ENCODE results near the gene CASTOR1. TPM values are rescaled to one million over a fixed set of nuclear protein-coding genes. Genes with fewer than 3 reads are reported as not detected.

Gene CASTOR1
- total and polyA plus RNA-seq, 11 donors: 3.8 to 16.6 (median 7.1) TPM

DNA sequence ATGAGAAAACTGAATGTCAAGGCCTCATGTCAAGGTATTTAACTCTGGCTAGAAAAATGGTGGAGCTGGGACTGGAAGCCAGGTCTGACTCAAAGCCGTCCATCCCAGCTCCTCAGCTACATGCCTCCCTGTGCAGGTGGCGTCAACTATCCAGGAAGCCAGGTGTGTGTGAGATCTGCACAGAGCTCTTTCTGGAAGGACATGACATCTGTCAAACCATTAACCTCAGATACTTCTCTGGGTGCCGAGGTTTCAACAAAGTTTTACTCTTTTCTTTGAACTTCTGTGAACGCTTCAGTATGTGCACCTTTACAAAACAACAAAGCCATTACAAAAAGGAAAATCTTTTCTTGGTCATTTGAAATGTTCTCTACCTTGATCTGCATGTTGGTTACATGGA, 7.0 kb upstream of the CASTOR1 start:
- Histone ChIP-seq H3K27me3 (no peaks in the 10 kb centered on the region), H3K9me3 (no peaks in the 10 kb centered on the region), H3K4me3 (no peak overlapping the region), H3K36me3 (peaks cover 0 to 100% (median 70%) of the 10 kb centered on the region in 9 donors), H3K27ac (no peak overlapping the region), H3K4me1 (peaks cover 8 to 47% (median 25%) of the 10 kb centered on the region in 12 donors)
- DNase-seq: no peak
- intact Hi-C loops (cut with DNase I): no loop called here
- WGBS, 4 donors: 91 to 98% (median 95%) methylated on average over 4 of the region's 4 CpGs
- no peak for ATAC-seq
- TF ChIP-seq POLR2A (IDR thresholded peaks at IDR 0.05): no peak
- TF ChIP-seq, protein P1, sequence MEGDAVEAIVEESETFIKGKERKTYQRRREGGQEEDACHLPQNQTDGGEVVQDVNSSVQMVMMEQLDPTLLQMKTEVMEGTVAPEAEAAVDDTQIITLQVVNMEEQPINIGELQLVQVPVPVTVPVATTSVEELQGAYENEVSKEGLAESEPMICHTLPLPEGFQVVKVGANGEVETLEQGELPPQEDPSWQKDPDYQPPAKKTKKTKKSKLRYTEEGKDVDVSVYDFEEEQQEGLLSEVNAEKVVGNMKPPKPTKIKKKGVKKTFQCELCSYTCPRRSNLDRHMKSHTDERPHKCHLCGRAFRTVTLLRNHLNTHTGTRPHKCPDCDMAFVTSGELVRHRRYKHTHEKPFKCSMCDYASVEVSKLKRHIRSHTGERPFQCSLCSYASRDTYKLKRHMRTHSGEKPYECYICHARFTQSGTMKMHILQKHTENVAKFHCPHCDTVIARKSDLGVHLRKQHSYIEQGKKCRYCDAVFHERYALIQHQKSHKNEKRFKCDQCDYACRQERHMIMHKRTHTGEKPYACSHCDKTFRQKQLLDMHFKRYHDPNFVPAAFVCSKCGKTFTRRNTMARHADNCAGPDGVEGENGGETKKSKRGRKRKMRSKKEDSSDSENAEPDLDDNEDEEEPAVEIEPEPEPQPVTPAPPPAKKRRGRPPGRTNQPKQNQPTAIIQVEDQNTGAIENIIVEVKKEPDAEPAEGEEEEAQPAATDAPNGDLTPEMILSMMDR (IDR thresholded peaks at IDR 0.05): no peak

DNA sequence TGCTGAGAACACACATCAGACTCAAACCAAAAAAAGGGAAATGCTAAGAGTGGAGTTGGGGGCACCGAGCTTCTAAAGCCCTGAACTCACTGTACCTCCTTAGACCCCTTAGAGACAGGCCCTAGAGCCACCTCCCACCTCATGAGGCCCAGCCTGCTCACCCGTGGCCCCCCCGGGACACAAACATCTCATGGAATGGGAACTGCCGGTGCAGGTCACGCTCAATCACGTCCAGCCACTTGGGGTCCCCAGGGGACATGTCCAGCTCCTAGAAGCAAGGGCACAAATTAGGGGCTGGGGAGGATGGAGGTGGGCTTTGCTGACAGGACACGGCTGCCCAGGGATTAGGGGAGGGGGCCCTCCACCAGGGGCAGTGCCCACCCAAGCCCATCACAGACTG, 6.3 kb upstream of the CASTOR1 start:
- H3K4me3 ChIP-seq: no peak overlapping the region
- H3K27me3 ChIP-seq: no peaks in the 10 kb centered on the region
- ATAC-seq (no peak), DNase-seq (no peak)
- WGBS, 4 donors: 59 to 74% (median 68%) methylated on average over 2 to 7 of the region's 7 CpGs
- intact Hi-C loops (cut with DNase I): no loop called here
- H3K4me1 ChIP-seq: peaks cover 11 to 47% (median 27%) of the 10 kb centered on the region in 12 donors
- H3K27ac ChIP-seq: no peak overlapping the region
- no peaks in the 10 kb centered on the region for H3K9me3 ChIP-seq
- H3K36me3 ChIP-seq: peaks cover 0 to 93% (median 70%) of the 10 kb centered on the region in 9 donors
- TF ChIP-seq, protein P1 (IDR thresholded peaks at IDR 0.05): no peak
- no peak for TF ChIP-seq POLR2A (IDR thresholded peaks at IDR 0.05)

DNA sequence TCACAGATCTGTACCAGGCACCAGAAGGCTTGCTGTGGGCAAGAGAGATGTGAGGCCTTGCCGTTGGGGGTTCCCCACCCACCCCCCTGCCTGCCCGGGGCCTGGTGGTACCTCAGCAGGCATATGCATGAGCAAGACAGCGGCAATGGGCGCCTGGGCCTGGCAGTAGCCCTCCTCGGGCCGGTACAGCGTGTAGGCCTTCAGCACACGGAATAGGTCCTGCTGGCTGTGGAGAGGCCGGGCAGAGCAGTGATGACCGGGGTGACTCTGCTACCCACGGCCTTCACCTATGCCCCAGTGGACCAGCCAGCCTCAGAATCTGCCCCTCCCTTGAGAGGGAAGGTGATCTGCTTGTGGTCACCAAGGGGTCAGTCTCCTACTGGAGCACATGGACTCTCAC, 5.5 kb upstream of the CASTOR1 start:
- TF ChIP-seq POLR2A (IDR thresholded peaks at IDR 0.05): no peak
- TF ChIP-seq, protein P1 (IDR thresholded peaks at IDR 0.05): no peak
- no peak overlapping the region for H3K4me3 ChIP-seq
- intact Hi-C loops (cut with DNase I): loop anchor here in 2 of 10 donors (5.0 kb wide), 2 partner anchors 32 to 47 kb away; partner anchors contain the start of gene TBC1D10A (in 1 of the 2)
- H3K36me3 ChIP-seq: peaks cover 0 to 86% (median 64%) of the 10 kb centered on the region in 9 donors
- DNase-seq (no peak), ATAC-seq (no peak)
- H3K27me3 ChIP-seq: no peaks in the 10 kb centered on the region
- 93 to 98% (median 95%) methylated on average over 4 to 11 of the region's 11 CpGs for WGBS, 4 donors
- H3K27ac ChIP-seq: no peak overlapping the region
- H3K9me3 ChIP-seq: no peaks in the 10 kb centered on the region
- peaks cover 12 to 47% (median 31%) of the 10 kb centered on the region in 12 donors for H3K4me1 ChIP-seq

DNA sequence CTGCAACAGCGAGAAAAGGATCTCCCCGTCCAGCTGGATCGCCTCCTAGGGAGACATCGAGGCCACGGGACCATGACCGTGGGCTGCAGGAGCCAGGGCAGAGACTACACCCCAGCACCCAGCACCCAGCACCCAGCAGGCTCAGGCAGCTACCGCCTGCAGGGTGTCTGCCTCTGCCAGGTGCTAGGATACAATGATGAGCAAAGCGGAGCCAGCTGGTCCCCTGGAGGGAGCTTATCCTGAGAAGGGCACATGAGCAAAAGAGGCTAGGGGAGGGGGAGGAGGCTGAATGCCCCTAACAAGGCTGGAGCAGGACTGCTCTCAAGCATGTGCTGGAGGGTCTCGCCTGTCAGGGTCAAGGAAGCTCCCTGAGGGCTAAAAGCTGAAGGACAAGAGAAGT, 4.8 kb upstream of the CASTOR1 start:
- Histone ChIP-seq H3K4me3 (no peak overlapping the region), H3K27ac (no peak overlapping the region), H3K4me1 (peaks cover 12 to 44% (median 32%) of the 10 kb centered on the region in 12 donors), H3K27me3 (no peaks in the 10 kb centered on the region), H3K9me3 (no peaks in the 10 kb centered on the region), H3K36me3 (peaks cover 0 to 78% (median 57%) of the 10 kb centered on the region in 9 donors)
- DNase-seq (no peak), ATAC-seq (no peak)
- intact Hi-C loops (cut with DNase I): loop anchor here in 2 of 10 donors (5.0 kb wide), 2 partner anchors 33 to 48 kb away; partner anchors contain the start of gene TBC1D10A (in 1 of the 2)
- 92 to 98% (median 97%) methylated on average over 7 to 9 of the region's 9 CpGs for WGBS, 4 donors
- TF ChIP-seq, protein P1 (IDR thresholded peaks at IDR 0.05): no peak
- TF ChIP-seq POLR2A (IDR thresholded peaks at IDR 0.05): no peak

All from heart left ventricle (tissue), 16 donors.